Neuronal stem cell (in vitro differentiated cells): ENCODE data around the gene TIGD7.

Experiments
- DNase-seq: peaks from one replicate; pipeline ENCODE4 v3.0.0-alpha.2; 2013; ENCODE audit warnings: low spot score
- H2AFZ ChIP-seq: one replicate; pipeline ENCODE4 v1.6.1; 2013; ENCODE audit warnings: mild to moderate bottlenecking, low read length, inconsistent platforms
- H2AK5ac ChIP-seq: 2 replicates; pipeline ENCODE4 v1.6.1; 2013; ENCODE audit warnings: low read depth, mild to moderate bottlenecking, inconsistent platforms, low read length, moderate library complexity, mixed read lengths
- H2BK120ac ChIP-seq: 2 replicates; pipeline ENCODE4 v1.6.1; 2013; ENCODE audit warnings: low read depth, mild to moderate bottlenecking, inconsistent platforms, low read length, moderate library complexity, mixed read lengths
- H2BK12ac ChIP-seq: one replicate; pipeline ENCODE4 v1.6.1; 2013; ENCODE audit warnings: low read length, inconsistent platforms
- H2BK15ac ChIP-seq: 2 replicates; pipeline ENCODE4 v1.6.1; 2013; ENCODE audit warnings: mild to moderate bottlenecking, low read length, inconsistent platforms, mixed read lengths
- H2BK5ac ChIP-seq: one replicate; pipeline ENCODE4 v1.6.1; 2013; ENCODE audit warnings: inconsistent platforms, mild to moderate bottlenecking, low read length, moderate library complexity
- H3K14ac ChIP-seq: one replicate; pipeline ENCODE4 v1.6.1; 2013; ENCODE audit warnings: low read length, inconsistent platforms
- H3K18ac ChIP-seq: 2 replicates; pipeline ENCODE4 v1.6.1; 2013; ENCODE audit warnings: low read length, inconsistent platforms
- H3K23ac ChIP-seq: 2 replicates; pipeline ENCODE4 v1.6.1; 2013; ENCODE audit warnings: low read depth, mild to moderate bottlenecking, mixed read lengths, low read length, inconsistent platforms; ENCODE audit not compliant: poor library complexity
- H3K27ac ChIP-seq: replicated peaks from 3 replicates; pipeline ENCODE4 v1.5.1; 2013; ENCODE audit warnings: low read length, inconsistent platforms
- H3K27me3 ChIP-seq, 3 experiments: 2 replicates each; pipeline ENCODE4 v1.6.1; 2013; ENCODE audit warnings: low read length in 3 of 3, mild to moderate bottlenecking in 2 of 3, inconsistent platforms in 1 of 3, low read depth in 1 of 3, mixed read lengths in 1 of 3, moderate library complexity in 1 of 3; ENCODE audit not compliant: control insufficient read depth in 3 of 3, insufficient read depth in 3 of 3
- H3K36me3 ChIP-seq, 2 donors: replicated peaks in 1 of 2; 2 replicates each; pipeline ENCODE4 v1.6.1; 2013; ENCODE audit warnings: low read length in 2 of 2; ENCODE audit not compliant: control insufficient read depth in 2 of 2, insufficient read depth in 2 of 2
- H3K4ac ChIP-seq: 2 replicates; pipeline ENCODE4 v1.6.1; 2013; ENCODE audit warnings: inconsistent platforms, mild to moderate bottlenecking, low read length, moderate library complexity
- H3K4me1 ChIP-seq, 2 donors: 1 replicate in 1 of 2; 2 replicates in 1 of 2; pipeline ENCODE4 v1.6.1; 2013; ENCODE audit warnings: low read length in 2 of 2, low read depth in 1 of 2; ENCODE audit not compliant: control insufficient read depth in 2 of 2, insufficient read depth in 1 of 2
- H3K4me2 ChIP-seq: one replicate; pipeline ENCODE4 v1.6.1; 2013; ENCODE audit warnings: mild to moderate bottlenecking, low read length, inconsistent platforms; ENCODE audit not compliant: insufficient read depth, poor library complexity, severe bottlenecking
- H3K4me3 ChIP-seq, 2 donors: 2 replicates each; pipeline ENCODE4 v1.5.1; 2013; ENCODE audit warnings: low read length in 2 of 2, mild to moderate bottlenecking in 2 of 2, inconsistent platforms in 1 of 2, moderate library complexity in 1 of 2
- H3K79me1 ChIP-seq: one replicate; pipeline ENCODE4 v1.6.1; 2013; ENCODE audit warnings: low read depth, mild to moderate bottlenecking, inconsistent platforms, low read length, moderate library complexity
- H3K9ac ChIP-seq: one replicate; pipeline ENCODE4 v1.6.1; 2013; ENCODE audit warnings: mild to moderate bottlenecking, low read depth, low read length, inconsistent platforms; ENCODE audit not compliant: poor library complexity
- H3K9me3 ChIP-seq, 2 donors: replicated peaks in 1 of 2; 2 replicates each; pipeline versions ENCODE3 to v1.6.1; 2013; ENCODE audit warnings: low read length in 2 of 2, mild to moderate bottlenecking in 2 of 2, inconsistent platforms in 1 of 2, low read depth in 1 of 2, mixed read lengths in 1 of 2, moderate library complexity in 1 of 2; ENCODE audit not compliant: control insufficient read depth in 2 of 2, insufficient read depth in 1 of 2
- H4K8ac ChIP-seq: one replicate; pipeline ENCODE4 v1.6.1; 2013; ENCODE audit warnings: low read depth, mild to moderate bottlenecking, inconsistent platforms, low read length, moderate library complexity
- H4K91ac ChIP-seq: one replicate; pipeline ENCODE4 v1.6.1; 2013; ENCODE audit warnings: low read length, low read depth, mild to moderate bottlenecking, inconsistent platforms; ENCODE audit not compliant: poor library complexity
- WGBS, 2 donors: extraction: QIAGEN DNeasy Blood & Tissue Kit; methylation state at CpG; one replicate each; pipeline ENCODE4 v1.1.7; 2013; ENCODE audit warnings: missing lambda C conversion rate in 2 of 2, mixed read lengths in 1 of 2; ENCODE audit not compliant: insufficient read length in 2 of 2, insufficient replicate concordance in 1 of 2; ENCODE audit errors: extremely low coverage in 2 of 2; 5-methylcytosine and 5-hydroxymethylcytosine counted together

Gene TIGD7

DNA sequence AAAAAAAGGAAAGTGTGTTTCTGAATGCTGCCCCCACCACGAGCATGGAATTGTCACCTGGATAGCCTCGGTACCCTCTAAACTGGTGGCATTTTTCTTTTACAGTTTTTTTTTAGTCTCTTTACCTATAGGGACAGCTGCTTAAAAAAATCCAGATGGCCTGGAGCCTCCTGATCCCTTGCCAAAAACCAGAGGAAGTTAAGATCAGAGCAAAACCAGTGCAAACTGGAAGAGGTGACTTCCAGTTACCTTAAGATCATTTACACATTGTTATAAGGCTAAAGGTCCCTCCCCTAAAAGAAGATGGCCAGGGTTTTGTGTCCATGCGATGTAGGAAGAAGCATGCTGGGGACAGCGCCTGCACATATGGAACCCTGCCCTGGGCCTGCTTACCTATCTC, 52.3 kb downstream of the TIGD7 start:
- no peak overlapping the region for H2BK15ac ChIP-seq
- H2AFZ ChIP-seq = no peak overlapping the region
- H3K36me3 ChIP-seq = no peaks in the 10 kb centered on the region
- H3K18ac ChIP-seq = no peak overlapping the region
- no peak overlapping the region for H3K14ac ChIP-seq
- no peak overlapping the region for H2BK5ac ChIP-seq
- no peak overlapping the region for H2AK5ac ChIP-seq
- no peaks in the 10 kb centered on the region for H3K79me1 ChIP-seq
- peaks cover 0 to 51% (median 0%) of the 10 kb centered on the region in 3 experiments for H3K27me3 ChIP-seq
- peaks cover 0 to 21% of the 10 kb centered on the region in 2 donors for H3K9me3 ChIP-seq
- no peak overlapping the region for H3K9ac ChIP-seq
- H3K4me2 ChIP-seq = no peak overlapping the region
- no peak overlapping the region for H4K91ac ChIP-seq
- no peaks in the 10 kb centered on the region for H3K4me1 ChIP-seq
- H4K8ac ChIP-seq = no peak overlapping the region
- no CpG with 5 or more reads among the region's 4 CpGs for WGBS, 2 donors
- no peak overlapping the region for H3K23ac ChIP-seq
- H3K27ac ChIP-seq = no peak overlapping the region
- no peak overlapping the region for H2BK12ac ChIP-seq
- no peak overlapping the region for H2BK120ac ChIP-seq
- no peak overlapping the region for H3K4me3 ChIP-seq
- H3K4ac ChIP-seq = no peak overlapping the region
- no peak for DNase-seq

DNA sequence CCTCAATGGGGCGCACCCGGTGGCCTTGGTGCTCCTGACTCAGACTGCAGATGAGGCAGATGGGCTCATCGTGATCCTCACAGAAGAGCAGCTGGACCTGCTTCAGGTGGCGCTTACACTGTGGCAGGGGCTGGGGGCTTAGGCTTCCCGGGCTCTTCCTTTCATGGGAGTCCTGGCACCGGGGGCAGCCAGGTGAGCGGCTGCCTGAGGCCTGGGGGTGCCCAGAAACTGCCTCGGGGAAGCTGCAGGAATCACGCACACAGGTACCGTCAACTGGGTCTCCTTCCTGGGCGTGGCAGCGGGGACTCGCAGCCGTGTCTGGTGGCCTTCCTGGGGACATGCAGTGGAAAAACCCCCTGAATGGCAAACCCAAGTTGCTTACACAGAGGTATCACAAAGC, 55.8 kb downstream of the TIGD7 start:
- Histone ChIP-seq H3K4me3 (no peak overlapping the region), H3K18ac (no peak overlapping the region), H2BK5ac (no peak overlapping the region), H4K91ac (no peak overlapping the region), H2BK120ac (no peak overlapping the region), H2BK12ac (no peak overlapping the region), H4K8ac (no peak overlapping the region), H3K27ac (no peak overlapping the region), H2AFZ (peak overlapping the region; percentile 11), H3K79me1 (no peaks in the 10 kb centered on the region), H3K9ac (peak overlapping the region; percentile 13), H3K4ac (no peak overlapping the region), H3K27me3 (peaks cover 0 to 55% (median 0%) of the 10 kb centered on the region in 3 experiments), H3K4me1 (no peaks in the 10 kb centered on the region), H2AK5ac (no peak overlapping the region), H3K36me3 (no peaks in the 10 kb centered on the region), H3K9me3 (peaks cover 0 to 19% of the 10 kb centered on the region in 2 donors), H3K23ac (no peak overlapping the region), H3K14ac (no peak overlapping the region), H2BK15ac (no peak overlapping the region), H3K4me2 (no peak overlapping the region)
- DNase-seq = no peak
- WGBS, 2 donors = no CpG with 5 or more reads among the region's 14 CpGs

DNA sequence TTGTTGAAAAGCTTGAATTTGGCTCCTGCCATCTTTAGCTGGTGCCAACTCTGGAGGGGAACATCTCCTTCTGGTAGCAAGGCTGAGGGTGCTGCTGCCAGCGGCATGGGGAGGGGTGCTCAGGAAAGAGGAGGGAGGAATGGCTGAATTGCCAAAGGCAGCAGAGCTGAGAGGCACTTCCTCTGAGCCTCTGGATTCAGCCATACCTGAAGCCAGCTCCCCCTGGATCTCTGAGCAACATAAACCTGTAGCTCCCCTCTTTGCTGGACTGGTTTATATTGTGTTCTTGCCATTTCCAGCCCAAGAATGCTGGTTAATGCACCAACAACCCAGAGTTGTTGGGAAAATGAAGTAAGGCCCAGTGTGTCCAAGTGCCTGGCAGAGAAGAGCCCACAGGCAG, 56.2 kb downstream of the TIGD7 start:
- Histone ChIP-seq H2BK5ac (no peak overlapping the region), H3K4ac (no peak overlapping the region), H4K8ac (no peak overlapping the region), H3K14ac (no peak overlapping the region), H3K79me1 (no peaks in the 10 kb centered on the region), H2BK15ac (no peak overlapping the region), H2BK12ac (no peak overlapping the region), H3K9ac (no peak overlapping the region), H3K23ac (no peak overlapping the region), H3K4me1 (no peaks in the 10 kb centered on the region), H2AFZ (no peak overlapping the region), H2AK5ac (no peak overlapping the region), H3K27me3 (peaks cover 0 to 55% (median 0%) of the 10 kb centered on the region in 3 experiments), H3K27ac (no peak overlapping the region), H3K36me3 (no peaks in the 10 kb centered on the region), H4K91ac (no peak overlapping the region), H3K18ac (no peak overlapping the region), H3K4me3 (no peak overlapping the region), H3K4me2 (no peak overlapping the region), H3K9me3 (peaks cover 0 to 23% of the 10 kb centered on the region in 2 donors), H2BK120ac (no peak overlapping the region)
- DNase-seq = no peak
- WGBS, 2 donors = no CpG with 5 or more reads among the region's 1 CpG
